Effector memory CD4-positive, alpha-beta T cell (primary cell): Measurements from ENCODE around the gene KISS1.

ENCODE experiments used
- DNase-seq, 3 donors: peaks; one replicate each; pipeline ENCODE4 v3.0.0-alpha.2; 2020
- H3K27ac ChIP-seq: 2 replicates; pipeline ENCODE4 v1.7.0; 2013; ENCODE audit warnings: mild to moderate bottlenecking, low read length, moderate library complexity; ENCODE audit not compliant: insufficient read depth, poor library complexity, severe bottlenecking
- H3K27me3 ChIP-seq: replicated peaks from 2 replicates; pipeline ENCODE4 v1.7.0; 2013; ENCODE audit warnings: mild to moderate bottlenecking, low read length; ENCODE audit not compliant: insufficient read depth, control insufficient read depth, poor library complexity, severe bottlenecking
- H3K36me3 ChIP-seq: 2 replicates; pipeline ENCODE4 v1.7.0; 2013; ENCODE audit warnings: mild to moderate bottlenecking, low read length, moderate library complexity; ENCODE audit not compliant: control insufficient read depth, insufficient read depth
- H3K4me1 ChIP-seq: 2 replicates; pipeline ENCODE4 v1.7.0; 2013; ENCODE audit warnings: low read length, mild to moderate bottlenecking; ENCODE audit not compliant: control insufficient read depth, insufficient read depth, poor library complexity, severe bottlenecking
- H3K4me3 ChIP-seq: 2 replicates; pipeline ENCODE4 v1.7.0; 2013; ENCODE audit warnings: low read length, low read depth, mild to moderate bottlenecking; ENCODE audit not compliant: insufficient read depth, poor library complexity, severe bottlenecking
- H3K9me3 ChIP-seq: 2 replicates; pipeline ENCODE4 v1.7.0; 2013; ENCODE audit warnings: mild to moderate bottlenecking, low read length, moderate library complexity; ENCODE audit not compliant: control insufficient read depth

The KISS1 gene

DNA sequence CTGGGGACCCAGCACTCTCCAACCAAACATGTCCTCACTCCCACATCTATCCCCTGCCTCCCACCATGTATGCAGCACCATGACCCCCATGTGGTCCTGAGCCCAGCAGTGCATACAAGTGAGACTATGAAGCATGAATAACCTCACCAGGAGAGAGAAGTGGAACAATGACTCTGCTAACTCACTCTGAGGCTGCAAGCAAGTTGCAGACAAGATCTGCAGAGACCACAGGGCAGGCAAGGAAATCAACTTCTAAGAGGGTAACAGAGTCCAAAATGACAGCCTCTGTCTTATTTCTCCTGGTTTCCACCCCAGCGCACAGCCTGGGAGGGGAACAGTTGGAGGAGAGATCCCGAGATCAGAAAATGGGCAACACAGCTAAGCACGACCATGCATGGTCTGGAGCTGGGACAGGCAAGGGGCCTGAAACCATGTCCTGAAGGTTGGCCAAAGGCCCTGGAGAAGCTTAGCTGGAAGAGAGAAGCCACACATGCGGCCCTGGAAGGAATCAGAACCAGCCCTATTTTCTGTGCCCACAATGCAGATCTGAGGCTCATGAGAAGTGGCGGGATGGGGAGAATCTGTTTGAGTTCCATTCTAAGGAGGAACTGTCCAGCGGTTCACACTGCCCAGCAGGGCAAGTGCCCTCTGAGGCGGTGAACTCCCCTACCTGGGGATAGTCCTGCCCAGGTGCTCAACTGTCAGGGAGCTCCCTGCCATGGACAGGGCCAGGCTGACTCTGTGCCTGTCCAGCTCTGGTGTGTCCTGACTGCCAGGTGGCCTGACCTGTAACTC, 17.6 kb downstream of the KISS1 start:
- Histone ChIP-seq H3K4me1 (no peaks in the 10 kb centered on the region), H3K27ac (no peak overlapping the region), H3K4me3 (no peak overlapping the region), H3K27me3 (no peaks in the 10 kb centered on the region), H3K36me3 (no peaks in the 10 kb centered on the region), H3K9me3 (no peaks in the 10 kb centered on the region)
- no peak for DNase-seq

DNA sequence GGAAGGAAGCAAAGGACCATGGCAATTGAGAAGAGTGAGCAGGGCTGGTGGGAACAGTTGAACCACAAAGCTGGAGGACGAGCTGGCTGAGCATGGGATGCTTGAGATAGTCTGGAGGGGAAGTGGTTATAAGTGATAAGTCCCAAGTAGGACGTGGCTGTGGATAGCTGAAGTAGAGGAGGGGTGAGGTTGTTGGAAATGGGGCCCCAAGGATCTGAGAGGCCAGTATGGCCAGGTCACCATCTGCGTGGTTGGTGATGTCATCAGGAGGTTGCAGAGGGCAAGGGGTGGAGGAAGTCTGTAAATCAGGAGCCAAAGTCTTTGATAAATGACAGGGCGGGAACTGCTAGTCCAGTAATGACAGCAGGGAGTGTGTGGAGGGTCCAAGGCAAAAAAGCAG, 19.2 kb downstream of the KISS1 start:
- Histone ChIP-seq H3K4me3 (no peak overlapping the region), H3K4me1 (no peaks in the 10 kb centered on the region), H3K27ac (no peak overlapping the region), H3K9me3 (peaks cover 6% of the 10 kb centered on the region), H3K27me3 (no peaks in the 10 kb centered on the region), H3K36me3 (no peaks in the 10 kb centered on the region)
- DNase-seq: no peak

DNA sequence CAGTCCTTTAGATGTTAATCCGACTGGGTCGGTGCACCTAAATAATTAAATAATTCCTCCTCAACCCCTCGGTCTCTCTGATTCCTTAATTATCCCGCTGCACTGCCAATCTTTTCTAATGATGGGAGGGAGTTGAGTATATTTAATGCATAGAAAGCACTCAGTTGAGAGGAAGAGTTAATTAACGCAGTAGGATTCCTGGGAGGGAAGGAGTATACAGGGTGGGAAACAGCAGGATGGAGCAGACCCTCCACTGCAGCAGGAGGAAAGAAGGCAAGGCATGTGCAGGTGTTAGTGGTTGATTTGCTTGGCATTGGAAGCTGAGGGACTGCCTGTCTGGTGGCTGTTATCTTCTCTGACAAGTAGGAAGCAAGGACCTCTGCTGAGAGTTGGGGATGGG, 20.2 kb downstream of the KISS1 start:
- no peak overlapping the region for H3K27ac ChIP-seq
- no peak for DNase-seq
- peaks cover 6% of the 10 kb centered on the region for H3K9me3 ChIP-seq
- H3K27me3 ChIP-seq: no peaks in the 10 kb centered on the region
- H3K36me3 ChIP-seq: no peaks in the 10 kb centered on the region
- H3K4me1 ChIP-seq: no peaks in the 10 kb centered on the region
- no peak overlapping the region for H3K4me3 ChIP-seq

DNA sequence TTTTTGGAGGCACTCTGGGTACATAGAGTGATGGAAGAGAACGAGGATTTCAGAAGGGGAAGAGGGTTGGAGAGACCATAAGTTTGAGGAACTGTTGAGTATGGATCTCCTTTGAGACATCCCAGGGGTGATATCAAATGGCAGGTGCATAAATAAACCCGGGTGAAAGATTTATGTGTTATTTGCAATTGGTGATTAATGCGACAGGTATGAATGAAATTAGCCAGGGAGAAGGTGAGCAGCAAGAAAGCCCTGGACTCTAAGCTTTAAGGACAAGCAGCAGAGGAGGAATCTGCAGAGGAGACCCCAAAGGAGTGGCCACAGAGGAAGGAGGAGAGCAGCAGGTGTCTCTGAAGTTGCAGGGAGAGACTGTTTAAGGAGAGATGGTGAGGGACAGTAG, 21.3 kb downstream of the KISS1 start:
- H3K27me3 ChIP-seq: no peaks in the 10 kb centered on the region
- H3K9me3 ChIP-seq: peaks cover 16% of the 10 kb centered on the region
- no peak overlapping the region for H3K4me3 ChIP-seq
- H3K4me1 ChIP-seq: no peaks in the 10 kb centered on the region
- H3K27ac ChIP-seq: no peak overlapping the region
- H3K36me3 ChIP-seq: no peaks in the 10 kb centered on the region
- no peak for DNase-seq

DNA sequence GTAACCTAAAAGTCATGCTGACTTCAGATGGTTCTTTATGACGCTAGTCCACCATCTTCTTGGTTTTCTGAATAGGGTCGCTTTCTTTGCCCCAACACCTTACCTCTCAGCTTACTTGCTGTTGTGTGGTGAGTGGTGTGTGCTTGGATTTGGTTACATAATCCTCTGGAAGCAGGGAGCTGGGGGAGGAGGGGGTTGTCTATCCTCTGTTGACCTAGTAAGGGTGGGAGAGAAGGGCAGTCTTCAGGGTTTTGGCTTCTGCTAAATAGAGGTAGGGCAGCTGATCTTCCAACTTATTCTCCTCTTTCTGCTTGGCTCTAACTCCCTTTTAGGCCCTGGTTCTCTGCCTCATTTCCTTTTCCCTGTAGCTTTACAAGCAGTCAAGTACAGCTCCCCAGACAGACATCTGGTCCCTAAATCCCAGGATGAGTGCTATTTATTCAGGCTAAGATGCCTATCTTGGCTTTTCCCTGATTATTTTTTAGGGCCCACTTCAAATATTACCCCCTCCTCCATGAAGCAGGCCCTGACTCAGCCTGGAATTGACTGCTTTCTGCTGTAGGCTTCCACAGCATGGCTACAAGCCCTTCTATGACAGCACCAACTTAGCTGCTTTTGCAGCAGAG, 23.8 kb downstream of the KISS1 start:
- Histone ChIP-seq H3K27me3 (no peaks in the 10 kb centered on the region), H3K4me1 (no peaks in the 10 kb centered on the region), H3K9me3 (peaks cover 30% of the 10 kb centered on the region), H3K27ac (no peak overlapping the region), H3K4me3 (no peak overlapping the region), H3K36me3 (no peaks in the 10 kb centered on the region)
- DNase-seq: no peak

DNA sequence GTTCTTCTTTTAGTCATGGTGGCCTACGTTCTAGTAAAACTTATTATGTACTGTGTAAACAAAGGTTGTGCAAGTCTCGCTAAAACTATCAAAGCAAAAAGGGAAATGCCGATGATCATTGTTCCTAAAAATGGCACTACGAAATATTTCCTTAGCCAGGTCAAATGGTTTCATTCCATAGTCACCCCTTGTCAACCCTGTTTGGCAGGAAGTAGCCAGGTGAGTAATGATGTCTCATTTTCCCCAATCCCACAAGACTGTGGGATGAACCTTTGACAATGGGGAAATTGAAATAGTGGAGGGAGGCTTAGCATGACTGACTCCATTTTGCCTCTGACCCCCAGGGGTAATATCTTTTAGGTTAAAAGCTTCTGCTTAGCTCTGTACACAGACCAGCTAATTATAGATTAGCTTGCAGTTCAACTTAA, 24.5 kb downstream of the KISS1 start:
- DNase-seq: no peak
- Histone ChIP-seq H3K9me3 (peaks cover 30% of the 10 kb centered on the region), H3K4me1 (no peaks in the 10 kb centered on the region), H3K27ac (no peak overlapping the region), H3K27me3 (no peaks in the 10 kb centered on the region), H3K4me3 (no peak overlapping the region), H3K36me3 (no peaks in the 10 kb centered on the region)

DNA sequence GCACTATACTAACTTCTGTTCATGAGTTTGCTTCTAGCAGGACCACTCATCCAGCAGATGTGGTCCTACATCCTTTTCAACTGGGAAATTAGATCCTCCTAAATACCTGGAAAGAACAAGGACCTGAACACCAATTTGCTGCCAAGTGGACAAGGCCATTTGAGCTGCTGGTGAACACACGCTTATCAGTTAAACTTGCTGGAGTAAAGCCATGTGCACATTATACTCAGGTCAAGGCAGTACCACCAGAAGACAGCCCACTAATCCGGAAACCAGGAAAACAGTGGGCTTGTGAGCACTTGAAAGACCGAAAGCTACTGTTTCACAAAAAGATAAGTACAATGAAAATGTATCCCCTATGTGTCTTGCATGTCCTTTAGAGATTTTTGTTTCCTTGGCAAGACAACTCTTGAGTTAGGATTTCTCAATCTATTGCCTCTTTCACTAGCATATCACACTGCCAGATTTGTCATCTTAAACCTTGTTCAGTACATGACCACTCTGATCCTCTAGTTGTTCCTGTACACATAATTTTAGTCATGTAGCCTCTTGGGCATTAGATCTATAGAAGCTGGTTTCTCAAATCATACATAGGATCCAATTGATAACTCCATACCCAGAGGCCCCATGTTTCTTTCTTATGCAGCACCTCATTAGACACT, 25.7 kb downstream of the KISS1 start:
- DNase-seq: no peak
- H3K27ac ChIP-seq: no peak overlapping the region

DNA sequence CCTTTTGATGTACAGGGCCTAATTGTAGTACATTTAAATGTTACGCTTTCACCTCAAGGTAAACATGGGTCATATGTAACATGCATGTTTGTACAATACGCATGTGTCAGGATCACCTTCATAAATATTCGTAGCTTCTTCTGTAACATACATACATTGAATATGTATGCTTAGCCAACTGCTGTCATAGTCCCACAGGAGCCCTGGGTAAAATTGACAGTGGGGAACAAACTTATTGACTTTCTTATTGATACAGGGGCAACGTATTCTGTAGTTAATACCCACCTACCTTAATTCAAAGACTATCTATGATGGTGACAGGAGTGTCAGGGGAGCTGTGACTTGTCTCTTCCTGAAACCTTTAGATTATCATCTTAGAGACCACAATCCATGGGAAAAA, 26.4 kb downstream of the KISS1 start:
- no peaks in the 10 kb centered on the region for H3K27me3 ChIP-seq
- no peak overlapping the region for H3K4me3 ChIP-seq
- DNase-seq: no peak
- no peaks in the 10 kb centered on the region for H3K36me3 ChIP-seq
- peaks cover 30% of the 10 kb centered on the region for H3K9me3 ChIP-seq
- H3K4me1 ChIP-seq: no peaks in the 10 kb centered on the region
- no peak overlapping the region for H3K27ac ChIP-seq

More for the DNA sequence above, 25.7 kb downstream of the KISS1 start:
- Histone ChIP-seq H3K9me3 (peaks cover 30% of the 10 kb centered on the region), H3K4me3 (no peak overlapping the region), H3K27me3 (no peaks in the 10 kb centered on the region), H3K4me1 (no peaks in the 10 kb centered on the region), H3K36me3 (no peaks in the 10 kb centered on the region)

DNA sequence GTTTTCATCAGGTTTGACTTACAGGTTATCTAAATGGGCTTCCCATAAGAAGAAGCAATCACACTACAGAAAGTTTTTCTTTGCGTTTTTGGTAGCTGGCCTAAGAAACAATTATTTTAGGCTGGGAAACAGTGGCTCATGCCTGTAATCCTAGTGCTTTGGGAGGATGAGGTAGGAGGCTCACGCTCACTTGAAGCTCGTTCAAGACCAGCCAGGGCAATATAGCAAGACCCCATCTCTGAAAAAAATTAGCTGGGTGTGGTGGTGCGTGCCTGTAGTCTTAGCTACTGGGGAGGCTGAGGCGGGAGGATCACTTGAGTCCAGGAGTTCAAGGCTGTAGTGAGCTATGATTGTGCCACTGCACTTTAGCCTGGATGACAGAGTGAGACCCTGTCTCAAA, 28.6 kb downstream of the KISS1 start:
- no peak overlapping the region for H3K27ac ChIP-seq
- H3K36me3 ChIP-seq: no peaks in the 10 kb centered on the region
- H3K9me3 ChIP-seq: peaks cover 26% of the 10 kb centered on the region
- no peak for DNase-seq
- H3K27me3 ChIP-seq: no peaks in the 10 kb centered on the region
- no peak overlapping the region for H3K4me3 ChIP-seq
- no peaks in the 10 kb centered on the region for H3K4me1 ChIP-seq

DNA sequence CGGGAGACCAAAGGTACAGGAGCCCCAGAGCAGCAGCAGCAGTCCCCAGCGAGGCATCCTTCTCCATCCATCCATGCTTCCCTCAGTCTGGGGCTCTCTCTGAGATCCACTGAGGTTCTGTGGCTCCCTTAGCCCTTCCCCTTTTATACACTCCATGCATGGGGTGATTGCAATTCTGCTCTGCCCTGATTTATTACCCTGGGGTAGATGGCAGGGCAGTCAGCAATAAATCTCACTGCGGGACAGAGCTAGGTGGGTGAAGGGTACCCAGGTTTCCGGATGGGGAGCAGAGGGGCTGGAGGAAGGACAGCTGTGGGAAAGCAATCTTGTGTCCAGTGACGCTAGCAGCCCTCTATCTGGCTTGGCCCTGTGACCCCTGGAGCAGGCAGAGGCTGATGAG, 30.1 kb downstream of the KISS1 start, which contains the start of gene REN:
REN (minus strand) TSS at position 119 of the 400 bp plus-strand sequence; CDS start at position 75, 44 bp downstream.
- H3K27me3 ChIP-seq: no peaks in the 10 kb centered on the region
- no peak for DNase-seq
- H3K27ac ChIP-seq: no peak within 1 kb of the TSS
- no peaks in the 10 kb centered on the region for H3K4me1 ChIP-seq
- no peak within 1 kb of the TSS for H3K4me3 ChIP-seq
- no peaks in the 10 kb centered on the region for H3K36me3 ChIP-seq
- H3K9me3 ChIP-seq: peaks cover 24% of the 10 kb centered on the region
